Mesenchymal stem cell (in vitro differentiated cells and primary cell): ENCODE data around the gene CFTR.

Experiments used
- DNase-seq: peaks from one replicate; pipeline ENCODE4 v3.0.0-alpha.2; 2013
- H2AFZ ChIP-seq: one replicate; pipeline ENCODE4 v1.6.1; 2013; ENCODE audit warnings: low read depth, mild to moderate bottlenecking, control low read depth, inconsistent platforms, low read length, moderate library complexity
- H2AK5ac ChIP-seq: 2 replicates; pipeline ENCODE4 v1.6.1; 2013; ENCODE audit warnings: low read length, moderate library complexity, mild to moderate bottlenecking, inconsistent platforms; ENCODE audit not compliant: severe bottlenecking
- H2BK120ac ChIP-seq: one replicate; pipeline ENCODE4 v1.6.1; 2013; ENCODE audit warnings: low read depth, mild to moderate bottlenecking, inconsistent platforms, low read length, moderate library complexity
- H2BK12ac ChIP-seq, 2 experiments: one replicate each; pipeline ENCODE4 v1.6.1; 2013; ENCODE audit warnings: inconsistent platforms in 2 of 2, low read length in 2 of 2, mild to moderate bottlenecking in 2 of 2, moderate library complexity in 2 of 2, control low read depth in 1 of 2
- H2BK15ac ChIP-seq: one replicate; pipeline ENCODE4 v1.6.1; 2013; ENCODE audit warnings: mild to moderate bottlenecking, low read depth, inconsistent platforms; ENCODE audit not compliant: poor library complexity, severe bottlenecking
- H2BK5ac ChIP-seq: 2 replicates; pipeline ENCODE4 v1.6.1; 2013; ENCODE audit warnings: low read depth, mild to moderate bottlenecking, low read length, control low read depth, inconsistent platforms; ENCODE audit not compliant: poor library complexity, severe bottlenecking
- H3K14ac ChIP-seq, 2 experiments: one replicate each; pipeline ENCODE4 v1.6.1; 2013; ENCODE audit warnings: inconsistent platforms in 2 of 2, low read length in 2 of 2, control low read depth in 1 of 2, mild to moderate bottlenecking in 1 of 2, moderate library complexity in 1 of 2
- H3K18ac ChIP-seq, 2 experiments: one replicate each; pipeline ENCODE4 v1.6.1; 2013; ENCODE audit warnings: inconsistent platforms in 2 of 2, low read length in 2 of 2, control low read depth in 1 of 2, low read depth in 1 of 2, mild to moderate bottlenecking in 1 of 2
- H3K23ac ChIP-seq, 2 experiments: one replicate each; pipeline ENCODE4 v1.6.1; 2013; ENCODE audit warnings: inconsistent platforms in 2 of 2, low read length in 2 of 2, mild to moderate bottlenecking in 2 of 2, moderate library complexity in 2 of 2, control low read depth in 1 of 2
- H3K27ac ChIP-seq: 2 replicates; pipeline ENCODE4 v1.5.1; 2013; ENCODE audit warnings: mild to moderate bottlenecking, moderate library complexity, low read length, control low read depth, inconsistent platforms; ENCODE audit not compliant: poor library complexity, severe bottlenecking
- H3K27me3 ChIP-seq, 2 experiments: 2 replicates each; pipeline versions ENCODE4 v1.6.1 to v1.7.0; 2013; ENCODE audit warnings: low read length in 2 of 2, mild to moderate bottlenecking in 2 of 2, moderate library complexity in 2 of 2, control low read depth in 1 of 2, inconsistent platforms in 1 of 2; ENCODE audit not compliant: control insufficient read depth in 1 of 2, insufficient read depth in 1 of 2
- H3K36me3 ChIP-seq, 2 experiments: 2 replicates each; pipeline versions ENCODE4 v1.6.1 to v1.7.0; 2013; ENCODE audit warnings: low read length in 2 of 2, control low read depth in 1 of 2, inconsistent platforms in 1 of 2, low read depth in 1 of 2, mild to moderate bottlenecking in 1 of 2; ENCODE audit not compliant: insufficient read depth in 2 of 2, control insufficient read depth in 1 of 2
- H3K4ac ChIP-seq, 2 experiments: one replicate each; pipeline ENCODE4 v1.6.1; 2013; ENCODE audit warnings: inconsistent platforms in 2 of 2, low read length in 2 of 2, mild to moderate bottlenecking in 2 of 2, moderate library complexity in 2 of 2, control low read depth in 1 of 2, low read depth in 1 of 2
- H3K4me1 ChIP-seq: 2 replicates; pipeline ENCODE4 v1.6.1; 2013; ENCODE audit warnings: low read depth, low read length, control low read depth; ENCODE audit not compliant: control insufficient read depth, insufficient read depth
- H3K4me2 ChIP-seq: 2 replicates; pipeline ENCODE4 v1.6.1; 2013; ENCODE audit warnings: low read length, mild to moderate bottlenecking, inconsistent platforms; ENCODE audit not compliant: poor library complexity, severe bottlenecking
- H3K4me3 ChIP-seq, 2 experiments: 2 replicates each; pipeline versions ENCODE4 v1.5.1 to v1.7.0; 2013; ENCODE audit warnings: low read length in 2 of 2, mild to moderate bottlenecking in 2 of 2, control low read depth in 1 of 2, low read depth in 1 of 2; ENCODE audit not compliant: insufficient read depth in 1 of 2
- H3K79me1 ChIP-seq: replicated peaks from 2 replicates; pipeline ENCODE4 v1.6.1; 2013; ENCODE audit warnings: mild to moderate bottlenecking, control low read depth, low read length, inconsistent platforms; ENCODE audit not compliant: poor library complexity, severe bottlenecking
- H3K9ac ChIP-seq: 2 replicates; pipeline ENCODE4 v1.7.0; 2013; ENCODE audit warnings: mild to moderate bottlenecking, low read length, moderate library complexity
- H3K9me3 ChIP-seq: 2 replicates; pipeline ENCODE4 v1.7.0; 2013; ENCODE audit warnings: mild to moderate bottlenecking, low read length; ENCODE audit not compliant: control insufficient read depth
- H4K8ac ChIP-seq: one replicate; pipeline ENCODE4 v1.6.1; 2013; ENCODE audit warnings: inconsistent platforms, mild to moderate bottlenecking, low read length, moderate library complexity
- H4K91ac ChIP-seq: one replicate; pipeline ENCODE4 v1.6.1; 2013; ENCODE audit warnings: mild to moderate bottlenecking, low read length, inconsistent platforms
- WGBS: methylation state at CpG from one replicate; pipeline ENCODE4 v1.1.7; 2013; ENCODE audit warnings: mixed read lengths; 5-methylcytosine and 5-hydroxymethylcytosine counted together

CFTR gene

DNA sequence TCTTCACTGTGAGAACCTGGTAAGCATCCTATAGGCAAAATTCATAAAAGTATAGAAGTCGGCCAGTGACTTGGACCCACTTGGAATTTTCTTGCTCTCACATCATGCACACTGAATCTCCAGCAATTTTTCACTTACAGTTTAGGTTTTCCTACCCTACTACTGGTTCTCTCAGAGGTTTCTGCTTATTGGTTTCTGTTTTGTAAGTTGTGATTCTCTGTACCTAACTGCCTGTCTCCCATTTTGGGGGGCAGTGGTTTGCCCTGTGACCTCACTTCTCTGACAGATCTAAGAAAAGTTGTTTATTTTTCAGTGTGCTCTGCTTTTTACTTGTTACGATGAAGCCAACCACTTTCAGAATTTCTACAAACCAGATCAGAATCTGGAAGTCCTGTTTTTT is 158.1 kb downstream of the CFTR start:
- Histone ChIP-seq H3K27me3 (no peaks in the 10 kb centered on the region), H3K4me2 (no peak overlapping the region), H3K14ac (no peak overlapping the region), H2BK120ac (no peak overlapping the region), H2AFZ (no peak overlapping the region), H3K9ac (no peak overlapping the region), H2BK15ac (no peak overlapping the region), H3K4ac (no peak overlapping the region), H3K4me3 (no peak overlapping the region), H4K8ac (no peak overlapping the region), H3K4me1 (no peaks in the 10 kb centered on the region), H3K27ac (no peak overlapping the region), H3K36me3 (no peaks in the 10 kb centered on the region), H3K9me3 (peaks cover 2% of the 10 kb centered on the region), H2BK12ac (no peak overlapping the region), H2BK5ac (no peak overlapping the region), H3K18ac (no peak overlapping the region), H4K91ac (no peak overlapping the region), H3K23ac (no peak overlapping the region), H3K79me1 (no peaks in the 10 kb centered on the region), H2AK5ac (no peak overlapping the region)
- no peak for DNase-seq
- WGBS, result 91% methylated on average over 1 of the region's 2 CpGs

DNA sequence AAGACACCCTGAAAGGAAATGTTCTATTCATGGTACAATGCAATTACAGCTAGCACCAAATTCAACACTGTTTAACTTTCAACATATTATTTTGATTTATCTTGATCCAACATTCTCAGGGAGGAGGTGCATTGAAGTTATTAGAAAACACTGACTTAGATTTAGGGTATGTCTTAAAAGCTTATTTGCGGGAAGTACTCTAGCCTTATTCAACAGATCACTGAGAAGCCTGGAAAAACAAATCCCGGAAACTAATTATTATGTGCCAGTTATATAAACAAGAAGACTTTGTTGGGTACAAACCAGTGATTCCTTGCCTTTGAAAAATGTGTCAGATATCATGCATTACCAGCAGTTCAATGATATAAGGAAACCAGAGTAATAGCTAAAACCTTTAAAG is 160.1 kb downstream of the CFTR start:
- H3K9me3 ChIP-seq, result no peaks in the 10 kb centered on the region

DNA sequence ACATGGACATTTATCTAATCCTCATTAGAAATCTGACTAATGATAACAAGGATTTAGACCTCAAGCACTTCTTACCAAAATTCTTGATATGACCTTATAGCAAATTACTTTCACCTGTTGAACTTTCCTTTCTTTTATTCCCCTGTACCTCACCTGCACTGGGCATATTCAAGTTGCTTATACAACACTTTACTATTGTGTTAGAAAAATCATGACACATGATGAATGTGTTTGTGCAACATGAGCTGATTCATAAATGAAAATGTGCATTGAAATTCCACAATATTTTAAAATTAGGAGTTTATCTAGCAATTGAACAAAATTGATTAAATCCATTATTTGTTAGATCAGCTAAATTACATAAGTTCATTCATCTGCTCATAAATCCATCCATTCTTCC is 160.6 kb downstream of the CFTR start:
- Histone ChIP-seq H2BK12ac (no peak overlapping the region), H2AK5ac (no peak overlapping the region), H3K4ac (no peak overlapping the region), H3K4me2 (no peak overlapping the region), H3K18ac (no peak overlapping the region), H3K27ac (no peak overlapping the region), H3K79me1 (no peaks in the 10 kb centered on the region), H3K23ac (no peak overlapping the region), H2BK15ac (no peak overlapping the region), H2BK120ac (no peak overlapping the region), H3K4me3 (no peak overlapping the region), H3K27me3 (no peaks in the 10 kb centered on the region), H4K91ac (no peak overlapping the region), H3K9ac (no peak overlapping the region), H3K36me3 (no peaks in the 10 kb centered on the region), H4K8ac (no peak overlapping the region), H3K4me1 (no peaks in the 10 kb centered on the region), H3K9me3 (no peaks in the 10 kb centered on the region), H2AFZ (no peak overlapping the region), H3K14ac (no peak overlapping the region), H2BK5ac (no peak overlapping the region)
- DNase-seq, result no peak

More for the DNA sequence above, 160.1 kb downstream of the CFTR start:
- no peak overlapping the region for H4K8ac ChIP-seq
- no peak overlapping the region for H2BK15ac ChIP-seq
- H3K4me3 ChIP-seq, result no peak overlapping the region
- H2BK5ac ChIP-seq, result no peak overlapping the region
- H3K23ac ChIP-seq, result no peak overlapping the region
- no peak overlapping the region for H3K9ac ChIP-seq
- no peak overlapping the region for H4K91ac ChIP-seq
- WGBS, result no CpG with 5 or more reads among the region's 2 CpGs
- no peak overlapping the region for H3K18ac ChIP-seq
- no peak overlapping the region for H2BK12ac ChIP-seq
- H3K14ac ChIP-seq, result no peak overlapping the region
- no peak overlapping the region for H3K27ac ChIP-seq
- H3K4me1 ChIP-seq, result no peaks in the 10 kb centered on the region
- H3K27me3 ChIP-seq, result no peaks in the 10 kb centered on the region
- H2BK120ac ChIP-seq, result no peak overlapping the region
- no peak for DNase-seq
- H2AK5ac ChIP-seq, result no peak overlapping the region
- no peaks in the 10 kb centered on the region for H3K79me1 ChIP-seq
- H2AFZ ChIP-seq, result no peak overlapping the region
- H3K4me2 ChIP-seq, result no peak overlapping the region
- no peak overlapping the region for H3K4ac ChIP-seq
- no peaks in the 10 kb centered on the region for H3K36me3 ChIP-seq

DNA sequence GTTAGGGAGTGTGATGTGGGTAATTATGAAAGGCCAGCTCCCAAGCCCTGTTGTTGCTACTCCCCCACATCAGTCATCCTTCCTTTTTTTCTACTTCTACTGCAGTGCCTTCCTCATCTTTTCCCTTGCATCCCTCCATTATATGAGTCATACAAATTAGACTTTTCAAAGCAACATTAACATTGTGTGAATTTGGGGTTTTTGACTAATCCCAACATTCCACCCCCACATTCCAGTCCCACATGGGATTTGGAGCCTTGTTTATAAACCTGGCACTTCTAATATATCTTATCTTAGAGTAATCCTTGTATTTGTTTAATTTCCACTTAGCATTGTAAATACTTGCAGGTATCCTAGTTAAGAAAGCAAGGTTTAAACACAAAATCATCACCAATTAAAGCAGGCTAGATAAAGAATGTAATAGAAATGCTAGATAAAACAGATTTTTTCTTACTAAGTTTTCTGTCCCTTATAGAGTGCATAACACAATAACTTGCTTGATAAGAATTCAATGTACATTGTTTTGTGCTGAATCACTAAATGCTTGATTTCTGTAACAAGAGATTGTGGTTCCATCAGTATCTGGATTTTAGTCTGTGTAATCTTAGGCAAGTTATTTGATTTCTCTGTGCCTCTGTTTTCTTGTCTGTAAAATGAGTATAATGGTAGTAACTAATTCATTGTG is 165.8 kb downstream of the CFTR start:
- no peak overlapping the region for H3K23ac ChIP-seq
- no peak overlapping the region for H3K27ac ChIP-seq
- H3K4me3 ChIP-seq, result no peak overlapping the region
- H3K4me2 ChIP-seq, result no peak overlapping the region
- no peak overlapping the region for H4K8ac ChIP-seq
- no peak overlapping the region for H2BK12ac ChIP-seq
- H2BK120ac ChIP-seq, result no peak overlapping the region
- no peaks in the 10 kb centered on the region for H3K79me1 ChIP-seq
- no peaks in the 10 kb centered on the region for H3K9me3 ChIP-seq
- no peak overlapping the region for H2BK15ac ChIP-seq
- H4K91ac ChIP-seq, result no peak overlapping the region
- no peaks in the 10 kb centered on the region for H3K27me3 ChIP-seq
- no peaks in the 10 kb centered on the region for H3K36me3 ChIP-seq
- no peak overlapping the region for H3K9ac ChIP-seq
- peaks cover 2% of the 10 kb centered on the region for H3K4me1 ChIP-seq
- H3K14ac ChIP-seq, result no peak overlapping the region
- no peak overlapping the region for H3K4ac ChIP-seq
- H2AK5ac ChIP-seq, result no peak overlapping the region
- H2BK5ac ChIP-seq, result no peak overlapping the region
- H2AFZ ChIP-seq, result no peak overlapping the region
- peak; percentile 51 for DNase-seq
- H3K18ac ChIP-seq, result no peak overlapping the region
